Measurements from ENCODE around the gene PALM. TPM values are rescaled to one million over a fixed set of nuclear protein-coding genes. Genes with fewer than 3 reads are reported as not detected.

Gene PALM
- polyA plus RNA-seq, 1 donor (not counting 4 experiments of a cell fraction or from before 2014, with no cell fraction given), result not detected

DNA sequence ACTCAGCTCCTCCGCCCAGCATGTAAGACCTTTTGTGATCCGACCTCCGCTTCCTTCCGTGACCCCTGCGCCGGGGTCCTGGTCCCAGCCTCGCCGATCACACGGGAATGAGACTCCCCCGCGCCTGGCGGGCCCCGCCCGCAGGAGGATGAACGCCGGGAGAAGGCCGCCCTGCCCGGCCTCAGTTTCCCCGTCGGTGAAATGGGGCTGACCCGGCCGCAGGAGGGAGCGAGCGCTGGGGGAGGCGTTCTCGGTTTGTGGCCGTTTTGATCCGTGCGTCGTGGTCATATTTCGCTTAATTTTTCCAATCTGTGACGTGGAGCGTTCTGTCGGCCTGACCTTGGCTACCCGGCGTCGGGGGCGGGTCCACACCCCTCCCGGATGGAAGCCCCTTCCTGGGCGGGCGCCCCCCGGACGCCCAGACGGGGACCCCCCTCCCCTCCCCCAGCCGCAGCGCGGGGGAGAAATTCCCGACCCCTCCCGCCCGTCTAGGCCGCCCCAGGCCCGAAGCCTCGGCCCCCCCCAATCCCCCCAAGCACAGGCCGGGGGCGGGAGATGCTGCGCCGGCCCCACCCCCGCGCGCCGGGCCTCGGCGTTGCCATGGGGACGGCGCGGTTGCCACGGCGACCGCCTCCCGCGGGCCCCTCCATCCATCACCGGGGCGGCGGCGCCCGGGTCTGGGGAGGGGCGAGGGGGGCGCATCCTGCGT, 11.1 kb downstream of the PALM start:
- Histone ChIP-seq H3K4me2 (ENCODE audit: control insufficient read depth, extremely low read depth, insufficient read depth, low read depth, low read length) (no peak overlapping the region), H2AFZ (ENCODE audit: control insufficient read depth, low read length) (no peak overlapping the region), H3K4me3 (ENCODE audit: control insufficient read depth in 2 of 3, extremely low read depth in 1 of 3, insufficient read depth in 2 of 3, low read depth in 1 of 3, low read length in 3 of 3) (no peak overlapping the region), H3K9me3 (ENCODE audit: control insufficient read depth, low read depth, low read length) (peaks cover 2% of the 10 kb centered on the region), H3K36me3 (ENCODE audit: control insufficient read depth in 2 of 2, extremely low read depth in 1 of 2, insufficient read depth in 2 of 2, low read length in 2 of 2) (no peaks in the 10 kb centered on the region), H4K20me1 (ENCODE audit: control insufficient read depth, extremely low read depth, insufficient read depth, low read length) (no peaks in the 10 kb centered on the region), H3K4me1 (ENCODE audit: control insufficient read depth, extremely low read depth, insufficient read depth, low read length) (no peaks in the 10 kb centered on the region), H3K9ac (ENCODE audit: control insufficient read depth, extremely low read depth, insufficient read depth, low read length) (no peak overlapping the region), H3K9me1 (ENCODE audit: control insufficient read depth, extremely low read depth, insufficient read depth, low read length) (no peaks in the 10 kb centered on the region), H3K27me3 (ENCODE audit: control insufficient read depth, extremely low read depth, insufficient read depth, low read length) (peaks cover 7% of the 10 kb centered on the region), H3K27ac (ENCODE audit: control insufficient read depth, insufficient read depth, low read length) (no peak overlapping the region), H3K79me2 (ENCODE audit: control insufficient read depth, insufficient read depth, low read length) (no peaks in the 10 kb centered on the region)
- DNase-seq (ENCODE audit: low read depth, low spot score) (no peak), FAIRE-seq (no peak)
- dilution Hi-C loops (cut with MboI; ENCODE audit: extremely low pct_ligation_motif_present, low sequenced_read_pairs), result no loop called here
- TF ChIP-seq EZH2 (IDR thresholded peaks at IDR 0.05; ENCODE audit: low read length), result no peak
- TF ChIP-seq, protein P1, sequence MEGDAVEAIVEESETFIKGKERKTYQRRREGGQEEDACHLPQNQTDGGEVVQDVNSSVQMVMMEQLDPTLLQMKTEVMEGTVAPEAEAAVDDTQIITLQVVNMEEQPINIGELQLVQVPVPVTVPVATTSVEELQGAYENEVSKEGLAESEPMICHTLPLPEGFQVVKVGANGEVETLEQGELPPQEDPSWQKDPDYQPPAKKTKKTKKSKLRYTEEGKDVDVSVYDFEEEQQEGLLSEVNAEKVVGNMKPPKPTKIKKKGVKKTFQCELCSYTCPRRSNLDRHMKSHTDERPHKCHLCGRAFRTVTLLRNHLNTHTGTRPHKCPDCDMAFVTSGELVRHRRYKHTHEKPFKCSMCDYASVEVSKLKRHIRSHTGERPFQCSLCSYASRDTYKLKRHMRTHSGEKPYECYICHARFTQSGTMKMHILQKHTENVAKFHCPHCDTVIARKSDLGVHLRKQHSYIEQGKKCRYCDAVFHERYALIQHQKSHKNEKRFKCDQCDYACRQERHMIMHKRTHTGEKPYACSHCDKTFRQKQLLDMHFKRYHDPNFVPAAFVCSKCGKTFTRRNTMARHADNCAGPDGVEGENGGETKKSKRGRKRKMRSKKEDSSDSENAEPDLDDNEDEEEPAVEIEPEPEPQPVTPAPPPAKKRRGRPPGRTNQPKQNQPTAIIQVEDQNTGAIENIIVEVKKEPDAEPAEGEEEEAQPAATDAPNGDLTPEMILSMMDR (optimal IDR thresholded peaks at IDR 0.05 in 1 of 3, IDR thresholded peaks at IDR 0.05 in 1 of 3, conservative IDR thresholded peaks at IDR 0.05 in 1 of 3; ENCODE audit: extremely low read depth in 1 of 3, insufficient read depth in 2 of 3, low read length in 3 of 3), result no peak

DNA sequence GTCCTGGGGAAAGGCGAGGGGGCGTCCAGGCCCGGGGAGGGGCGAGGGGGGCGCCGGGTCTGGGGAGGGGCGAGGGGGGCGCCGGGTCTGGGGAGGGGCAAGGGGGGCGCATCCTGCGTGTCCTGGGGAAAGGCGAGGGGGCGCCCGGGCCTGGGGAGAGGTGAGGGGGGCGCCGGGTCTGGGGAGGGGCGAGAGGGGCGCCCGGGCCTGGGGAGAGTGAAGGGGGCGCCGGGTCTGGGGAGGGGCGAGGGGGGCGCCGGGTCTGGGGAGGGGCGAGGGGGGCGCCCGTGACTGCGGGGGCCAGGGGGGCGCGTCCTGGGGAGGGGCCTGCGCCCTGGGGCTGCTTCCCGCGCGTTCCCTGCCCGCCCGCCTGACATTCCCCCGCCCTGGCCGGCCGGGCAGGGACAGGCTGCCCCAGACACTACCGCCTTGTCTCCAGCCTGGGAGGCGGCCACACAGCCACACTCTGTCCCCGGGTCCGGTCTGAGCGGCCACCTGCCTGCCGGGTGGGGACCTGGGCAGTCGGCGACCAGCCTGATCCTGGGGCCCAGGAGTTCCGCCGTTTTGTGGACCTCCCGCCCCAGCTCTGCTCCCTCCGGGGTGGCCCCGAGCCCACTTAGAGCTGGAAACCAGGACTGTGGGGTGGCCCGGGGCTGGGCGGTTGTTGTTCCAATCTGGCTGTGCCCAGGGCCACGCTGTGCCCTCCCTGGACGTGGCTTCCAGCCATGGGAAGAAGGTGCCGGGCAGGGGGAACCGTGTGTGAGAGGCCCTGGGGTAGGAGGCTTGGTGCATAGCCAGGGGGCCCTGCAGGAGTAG, 11.8 kb downstream of the PALM start:
- Histone ChIP-seq H3K4me2 (ENCODE audit: control insufficient read depth, extremely low read depth, insufficient read depth, low read depth, low read length) (no peak overlapping the region), H3K9me3 (ENCODE audit: control insufficient read depth, low read depth, low read length) (no peaks in the 10 kb centered on the region), H3K4me3 (ENCODE audit: control insufficient read depth in 2 of 3, extremely low read depth in 1 of 3, insufficient read depth in 2 of 3, low read depth in 1 of 3, low read length in 3 of 3) (no peak overlapping the region), H3K79me2 (ENCODE audit: control insufficient read depth, insufficient read depth, low read length) (no peaks in the 10 kb centered on the region), H4K20me1 (ENCODE audit: control insufficient read depth, extremely low read depth, insufficient read depth, low read length) (no peaks in the 10 kb centered on the region), H3K36me3 (ENCODE audit: control insufficient read depth in 2 of 2, extremely low read depth in 1 of 2, insufficient read depth in 2 of 2, low read length in 2 of 2) (no peaks in the 10 kb centered on the region), H3K27ac (ENCODE audit: control insufficient read depth, insufficient read depth, low read length) (no peak overlapping the region), H3K4me1 (ENCODE audit: control insufficient read depth, extremely low read depth, insufficient read depth, low read length) (no peaks in the 10 kb centered on the region), H2AFZ (ENCODE audit: control insufficient read depth, low read length) (no peak overlapping the region), H3K9ac (ENCODE audit: control insufficient read depth, extremely low read depth, insufficient read depth, low read length) (no peak overlapping the region), H3K27me3 (ENCODE audit: control insufficient read depth, extremely low read depth, insufficient read depth, low read length) (peaks cover 7% of the 10 kb centered on the region), H3K9me1 (ENCODE audit: control insufficient read depth, extremely low read depth, insufficient read depth, low read length) (no peaks in the 10 kb centered on the region)
- FAIRE-seq, result no peak
- TF ChIP-seq, protein P1 (optimal IDR thresholded peaks at IDR 0.05 in 1 of 3, IDR thresholded peaks at IDR 0.05 in 1 of 3, conservative IDR thresholded peaks at IDR 0.05 in 1 of 3; ENCODE audit: extremely low read depth in 1 of 3, insufficient read depth in 2 of 3, low read length in 3 of 3), result no peak
- no peak for TF ChIP-seq EZH2 (IDR thresholded peaks at IDR 0.05; ENCODE audit: low read length)
- dilution Hi-C loops (cut with MboI; ENCODE audit: extremely low pct_ligation_motif_present, low sequenced_read_pairs), result no loop called here
- DNase-seq (ENCODE audit: low read depth, low spot score), result no peak
